Choroid plexus epithelial cell (primary cell): ENCODE measurements around the gene PTPRG.

Source experiments
- DNase-seq: peaks from one replicate; pipeline ENCODE4 v3.0.0-alpha.2; 2010; ENCODE audit warnings: low read depth
- H3K4me3 ChIP-seq: 2 replicates; pipeline ENCODE4 v1.5.1; 2011; ENCODE audit warnings: low read depth, mild to moderate bottlenecking, control low read depth, low read length, moderate library complexity
- TF ChIP-seq, protein P1 (sequence below): conservative IDR thresholded peaks from 2 replicates; pipeline ENCODE4 v1.5.1; 2011; ENCODE audit warnings: low read depth, mild to moderate bottlenecking, control low read depth, inconsistent platforms, low read length, moderate library complexity

Gene PTPRG

DNA sequence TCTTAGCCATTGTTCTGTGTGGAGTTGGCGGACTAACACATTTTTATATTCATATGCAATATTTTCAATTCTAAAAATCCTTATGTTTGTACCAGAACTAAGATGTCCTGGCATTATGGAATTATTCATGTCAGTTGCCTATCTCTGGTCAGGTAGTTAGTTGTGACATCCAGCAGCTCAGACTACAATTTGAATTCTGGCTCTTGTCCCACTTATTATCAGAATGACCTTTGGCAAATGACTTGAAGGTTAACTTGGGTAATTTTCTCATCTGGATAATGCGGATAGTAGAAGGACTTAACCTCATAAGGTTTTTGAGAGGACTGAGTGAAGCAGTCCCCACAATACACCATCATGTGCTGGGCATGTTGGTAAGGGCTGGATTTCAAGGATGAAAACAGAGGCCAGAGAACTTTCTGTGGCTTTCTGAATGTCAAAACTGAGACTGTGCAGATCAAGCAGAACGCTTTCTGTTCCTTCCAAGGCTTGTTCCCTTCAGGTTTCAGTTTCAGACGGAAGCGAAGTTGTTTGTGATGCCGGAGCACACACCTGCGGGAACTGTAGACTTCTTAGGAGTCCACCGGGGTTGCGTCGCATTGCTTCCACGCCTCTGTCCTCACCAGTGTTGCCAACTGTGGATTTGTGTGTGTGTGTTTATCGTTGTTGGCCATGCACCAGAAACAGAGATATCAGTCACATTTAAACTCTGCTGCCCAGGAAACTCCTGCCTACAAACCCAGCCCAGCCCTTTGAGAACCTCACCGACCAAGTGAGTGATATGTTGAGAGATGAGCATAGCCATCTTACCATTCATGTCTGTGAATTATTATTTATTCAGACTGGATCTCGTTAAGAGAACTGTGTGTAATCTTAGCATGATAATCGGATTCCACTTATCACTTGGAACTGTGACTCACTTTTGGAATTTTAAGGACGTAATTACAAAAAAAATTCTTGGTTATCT, 76.0 kb downstream of the PTPRG start:
- DNase-seq = peak; percentile 46
- peak overlapping the region; percentile 40 for H3K4me3 ChIP-seq
- TF ChIP-seq, protein P1, sequence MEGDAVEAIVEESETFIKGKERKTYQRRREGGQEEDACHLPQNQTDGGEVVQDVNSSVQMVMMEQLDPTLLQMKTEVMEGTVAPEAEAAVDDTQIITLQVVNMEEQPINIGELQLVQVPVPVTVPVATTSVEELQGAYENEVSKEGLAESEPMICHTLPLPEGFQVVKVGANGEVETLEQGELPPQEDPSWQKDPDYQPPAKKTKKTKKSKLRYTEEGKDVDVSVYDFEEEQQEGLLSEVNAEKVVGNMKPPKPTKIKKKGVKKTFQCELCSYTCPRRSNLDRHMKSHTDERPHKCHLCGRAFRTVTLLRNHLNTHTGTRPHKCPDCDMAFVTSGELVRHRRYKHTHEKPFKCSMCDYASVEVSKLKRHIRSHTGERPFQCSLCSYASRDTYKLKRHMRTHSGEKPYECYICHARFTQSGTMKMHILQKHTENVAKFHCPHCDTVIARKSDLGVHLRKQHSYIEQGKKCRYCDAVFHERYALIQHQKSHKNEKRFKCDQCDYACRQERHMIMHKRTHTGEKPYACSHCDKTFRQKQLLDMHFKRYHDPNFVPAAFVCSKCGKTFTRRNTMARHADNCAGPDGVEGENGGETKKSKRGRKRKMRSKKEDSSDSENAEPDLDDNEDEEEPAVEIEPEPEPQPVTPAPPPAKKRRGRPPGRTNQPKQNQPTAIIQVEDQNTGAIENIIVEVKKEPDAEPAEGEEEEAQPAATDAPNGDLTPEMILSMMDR = no peak

DNA sequence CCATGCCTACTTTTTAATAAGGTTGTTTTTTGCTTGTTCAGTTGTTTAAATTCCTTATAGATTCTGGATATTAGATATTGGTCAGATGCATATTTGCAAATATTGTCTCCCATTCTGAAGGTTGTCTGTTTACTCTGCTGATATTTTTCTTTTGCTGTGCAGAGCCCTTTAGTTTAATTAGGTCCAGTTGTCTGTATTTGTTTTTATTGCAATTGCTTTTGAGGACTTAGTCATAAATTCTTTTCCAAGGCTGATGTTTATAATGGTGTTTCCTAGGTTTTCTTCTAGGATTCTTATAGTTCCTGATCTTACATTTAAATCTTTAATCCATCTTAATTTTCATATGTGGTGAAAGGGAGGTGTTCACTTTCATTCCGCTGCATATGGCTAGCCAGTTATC, 77.4 kb downstream of the PTPRG start:
- no peak overlapping the region for H3K4me3 ChIP-seq
- TF ChIP-seq, protein P1 = no peak
- DNase-seq = peak; percentile 8

DNA sequence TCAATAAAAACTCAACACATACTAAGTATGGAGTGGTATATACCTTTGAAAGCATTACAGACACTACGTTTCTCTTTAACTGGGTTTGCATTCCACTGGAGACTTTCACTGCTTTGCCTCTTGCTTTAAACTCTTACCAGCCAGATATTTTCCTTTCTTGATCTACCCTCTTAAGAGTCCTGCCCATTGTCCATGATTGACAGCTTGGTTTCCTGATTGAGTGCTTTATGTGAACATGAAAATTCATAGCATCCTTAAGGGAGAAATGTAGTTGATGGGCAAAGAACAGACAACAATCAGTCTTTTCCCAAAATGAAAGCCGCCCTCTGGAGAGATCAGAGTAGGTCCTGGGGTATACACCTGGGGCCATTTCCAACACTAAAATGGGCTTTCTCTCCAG, 78.6 kb downstream of the PTPRG start:
- DNase-seq = no peak
- H3K4me3 ChIP-seq = no peak overlapping the region
- TF ChIP-seq, protein P1 = no peak

DNA sequence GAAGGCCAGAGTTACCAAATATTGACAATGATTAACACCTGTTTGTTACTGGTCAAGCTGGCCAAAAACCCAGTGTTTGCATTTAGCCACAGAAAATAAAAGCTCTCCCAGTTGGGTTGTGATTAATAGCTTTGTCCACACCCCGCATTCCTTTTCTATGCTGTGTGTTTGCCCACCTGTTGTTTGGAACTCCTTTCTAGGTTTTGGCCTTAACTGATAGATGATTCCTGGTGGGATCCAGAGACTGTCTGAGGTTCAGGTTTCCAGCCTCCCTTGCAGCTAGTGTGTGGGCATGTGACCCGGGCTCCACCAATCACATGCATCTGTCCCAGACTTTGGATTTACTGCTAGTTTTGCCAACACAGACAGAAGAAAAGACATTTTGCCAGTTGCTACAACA, 83.8 kb downstream of the PTPRG start:
- no peak for DNase-seq
- no peak overlapping the region for H3K4me3 ChIP-seq
- TF ChIP-seq, protein P1 = no peak

DNA sequence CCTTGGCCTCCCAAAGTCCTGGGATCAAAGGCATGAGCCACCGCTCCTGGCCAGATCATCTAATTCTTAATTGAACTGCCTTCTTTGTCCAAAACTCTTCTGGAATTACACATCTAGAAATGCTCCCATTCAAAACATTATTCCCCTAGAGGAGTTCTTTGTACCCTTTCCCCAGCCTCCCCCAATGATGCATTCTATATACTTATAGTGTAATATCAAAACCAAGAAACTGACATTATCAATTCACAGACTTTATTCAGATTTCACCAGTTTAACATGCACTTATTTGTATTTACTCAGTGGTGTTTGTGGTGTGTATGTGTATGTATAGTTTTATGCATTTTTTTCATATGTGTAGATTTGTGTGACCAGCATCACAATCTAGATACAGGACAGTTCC, 85.0 kb downstream of the PTPRG start:
- TF ChIP-seq, protein P1 = no peak
- H3K4me3 ChIP-seq = no peak overlapping the region
- DNase-seq = no peak

DNA sequence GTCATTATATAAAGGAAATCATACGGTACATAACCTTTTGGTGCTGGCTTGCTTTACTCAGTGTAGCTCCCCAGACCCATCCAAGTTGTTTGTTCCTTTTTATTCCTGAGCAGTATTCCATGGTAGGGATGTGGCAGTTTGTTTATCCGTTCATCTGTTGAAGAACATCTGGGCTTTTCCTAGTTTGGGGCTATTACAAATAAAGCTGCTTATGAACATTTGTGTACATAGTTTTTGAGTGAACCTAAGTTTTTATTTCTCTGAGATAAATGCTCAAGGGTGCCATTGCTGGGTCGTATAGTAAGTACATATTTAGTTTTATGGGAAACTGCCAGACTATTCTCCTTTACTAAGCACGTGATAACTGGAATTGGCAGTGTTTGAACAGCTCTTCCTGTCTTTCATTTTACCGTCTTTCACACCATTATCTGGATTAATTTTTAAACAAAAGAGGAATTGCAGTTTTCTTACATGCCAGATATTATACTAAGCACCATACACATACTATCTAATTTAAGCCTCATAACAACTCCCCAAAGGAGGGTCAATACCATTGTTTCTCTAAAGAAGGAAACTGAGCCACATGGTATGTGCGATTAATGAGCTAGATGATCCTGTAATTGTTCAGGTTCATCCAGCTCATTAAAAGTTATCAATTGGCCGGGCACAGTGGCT, 85.6 kb downstream of the PTPRG start:
- DNase-seq = no peak
- no peak overlapping the region for H3K4me3 ChIP-seq

More for the DNA sequence above, 85.6 kb downstream of the PTPRG start:
- TF ChIP-seq, protein P1 = no peak
